IMR-90 (cell line): ENCODE results near the gene TOMM22. TPM values are rescaled to one million over a fixed set of nuclear protein-coding genes. Genes with fewer than 3 reads are reported as not detected.

Experiments used
- ATAC-seq: fragments of 200-7000 bp; cut with Tn5 transposase; 2 replicates; pipeline ENCODE4 v1.9.1; 2020; ENCODE audit warnings: low read depth, mild to moderate bottlenecking, moderate library complexity
- BruUV-seq: library from RNA; stranded (reverse); fragments of 400-500 nt; replicated peaks from 2 replicates; lab custom pipeline; 2021; lab: Mats Ljungman, UMichigan
- CTCF ChIA-PET: fragments of 300-600 bp; formaldehyde crosslinking; extraction: SDS; loops from one replicate; lab custom pipeline; 2021; ENCODE audit warnings: antibody characterized with exemption; lab: Yijun Ruan, JAX
- POLR2A ChIA-PET: fragments of 300-600 bp; sonication (Branson Sonifier 250); formaldehyde crosslinking; loops from one replicate; lab custom pipeline; 2022; ENCODE audit warnings: antibody characterized with exemption; ENCODE audit not compliant: unreplicated experiment; lab: Charles Lee
- DNase-seq: peaks from one replicate; pipeline ENCODE4 v3.0.0; 2013
- H2AFZ ChIP-seq: replicated peaks from 2 replicates; pipeline ENCODE3; 2013; ENCODE audit warnings: low read length, mild to moderate bottlenecking; ENCODE audit not compliant: poor library complexity
- H2AK5ac ChIP-seq: 2 replicates; pipeline ENCODE4 v1.6.1; 2013; ENCODE audit warnings: low read depth, low read length, inconsistent platforms
- H2AK9ac ChIP-seq: replicated peaks from 2 replicates; pipeline ENCODE3; 2013; ENCODE audit warnings: mild to moderate bottlenecking, low read depth, low read length, moderate library complexity; ENCODE audit not compliant: poor library complexity
- H2BK120ac ChIP-seq: 2 replicates; pipeline ENCODE4 v1.6.1; 2013; ENCODE audit warnings: low read depth, low read length, inconsistent platforms
- H2BK15ac ChIP-seq: 3 replicates; pipeline ENCODE4 v1.6.1; 2013; ENCODE audit warnings: low read depth, low read length, inconsistent platforms
- H2BK20ac ChIP-seq: 2 replicates; pipeline ENCODE4 v1.6.1; 2013; ENCODE audit warnings: low read depth, mild to moderate bottlenecking, inconsistent platforms, low read length, moderate library complexity
- H2BK5ac ChIP-seq: 2 replicates; pipeline ENCODE4 v1.6.1; 2013; ENCODE audit warnings: mild to moderate bottlenecking, low read depth, low read length, inconsistent platforms; ENCODE audit not compliant: poor library complexity, severe bottlenecking
- H3K14ac ChIP-seq: replicated peaks from 2 replicates; pipeline ENCODE4 v1.6.1; 2013; ENCODE audit warnings: low read depth, low read length, inconsistent platforms
- H3K18ac ChIP-seq: 2 replicates; pipeline ENCODE4 v1.6.1; 2013; ENCODE audit warnings: low read depth, low read length, control low read depth
- H3K23ac ChIP-seq: 2 replicates; pipeline ENCODE4 v1.6.1; 2013; ENCODE audit warnings: low read depth, low read length, inconsistent platforms
- H3K27ac ChIP-seq: 2 replicates; pipeline ENCODE4 v1.5.1; 2013; ENCODE audit warnings: mild to moderate bottlenecking, control low read depth, low read length; ENCODE audit not compliant: insufficient read depth
- H3K27me3 ChIP-seq: 2 replicates; pipeline ENCODE4 v1.6.1; 2013; ENCODE audit warnings: low read length; ENCODE audit not compliant: control insufficient read depth, insufficient read depth
- H3K36me3 ChIP-seq: 2 replicates; pipeline ENCODE4 v1.6.1; 2013; ENCODE audit warnings: low read length, mixed read lengths; ENCODE audit not compliant: control insufficient read depth, insufficient read depth
- H3K4ac ChIP-seq: 2 replicates; pipeline ENCODE4 v1.6.1; 2013; ENCODE audit warnings: low read depth, low read length, inconsistent platforms
- H3K4me1 ChIP-seq: 2 replicates; pipeline ENCODE4 v1.6.1; 2013; ENCODE audit warnings: low read length, mixed read lengths; ENCODE audit not compliant: control insufficient read depth, insufficient read depth
- H3K4me2 ChIP-seq: 2 replicates; pipeline ENCODE4 v1.6.1; 2013; ENCODE audit warnings: low read depth, mild to moderate bottlenecking, control low read depth, low read length, moderate library complexity
- H3K4me3 ChIP-seq: 2 replicates; pipeline ENCODE4 v1.5.1; 2013; ENCODE audit warnings: low read depth, mild to moderate bottlenecking, control low read depth, low read length, moderate library complexity; ENCODE audit not compliant: insufficient read depth
- H3K56ac ChIP-seq: 2 replicates; pipeline ENCODE4 v1.6.1; 2013; ENCODE audit warnings: low read length, inconsistent platforms; ENCODE audit not compliant: insufficient read depth; ENCODE audit errors: extremely low read depth
- H3K79me1 ChIP-seq, 2 experiments: 2 replicates each; pipeline ENCODE4 v1.6.1; 2013; ENCODE audit warnings: low read length in 2 of 2, inconsistent platforms in 1 of 2, low read depth in 1 of 2
- H3K9ac ChIP-seq: 2 replicates; pipeline ENCODE4 v1.6.1; 2013; ENCODE audit warnings: low read depth, low read length, control low read depth
- H3K9me1 ChIP-seq: 2 replicates; pipeline ENCODE4 v1.6.1; 2013; ENCODE audit warnings: low read length, inconsistent platforms; ENCODE audit not compliant: insufficient read depth
- H3K9me3 ChIP-seq: 2 replicates; pipeline ENCODE4 v1.6.1; 2013; ENCODE audit warnings: low read length; ENCODE audit not compliant: control insufficient read depth, insufficient read depth
- H4K20me1 ChIP-seq: 2 replicates; pipeline ENCODE4 v1.6.1; 2013; ENCODE audit warnings: low read length, inconsistent platforms; ENCODE audit not compliant: insufficient read depth
- H4K5ac ChIP-seq: 2 replicates; pipeline ENCODE4 v1.6.1; 2013; ENCODE audit warnings: mild to moderate bottlenecking, low read depth, low read length, control low read depth
- H4K8ac ChIP-seq, 2 experiments: 2 replicates each; pipeline ENCODE4 v1.6.1; 2013; ENCODE audit warnings: low read depth in 2 of 2, low read length in 2 of 2, control low read depth in 1 of 2, inconsistent platforms in 1 of 2
- H4K91ac ChIP-seq: 2 replicates; pipeline ENCODE4 v1.6.1; 2013; ENCODE audit warnings: low read depth, low read length, inconsistent platforms; ENCODE audit not compliant: insufficient read depth
- BHLHE40 ChIP-seq: fragments of 150-350 bp; IDR thresholded peaks from 2 replicates; pipeline ENCODE4 v1.6.1; 2016; ENCODE audit warnings: mild to moderate bottlenecking, low read depth, low read length
- FOS ChIP-seq: fragments of 150-350 bp; IDR thresholded peaks from 2 replicates; pipeline ENCODE4 v1.6.1; 2016; ENCODE audit warnings: low read depth, low read length
- MAFK ChIP-seq: IDR thresholded peaks from 2 replicates; pipeline ENCODE4 v1.6.1; 2012; ENCODE audit warnings: low read depth, low read length, improper control_type of control experiment
- MAZ ChIP-seq: IDR thresholded peaks from 2 replicates; pipeline ENCODE4 v1.6.1; 2012; ENCODE audit warnings: low read depth, mild to moderate bottlenecking, low read length, improper control_type of control experiment, moderate library complexity, borderline replicate concordance
- MXI1 ChIP-seq: IDR thresholded peaks from 2 replicates; pipeline ENCODE4 v1.6.1; 2012; ENCODE audit warnings: low read depth, mild to moderate bottlenecking, low read length, moderate library complexity, borderline replicate concordance
- NFE2L2 ChIP-seq: fragments of 150-350 bp; IDR thresholded peaks from 2 replicates; pipeline ENCODE4 v1.6.1; 2016; ENCODE audit warnings: low read depth, mild to moderate bottlenecking, low read length
- RFX5 ChIP-seq: IDR thresholded peaks from 2 replicates; pipeline ENCODE4 v1.8.0; 2012; ENCODE audit warnings: low read depth, mild to moderate bottlenecking, low read length, moderate library complexity
- SMC3 ChIP-seq: fragments of 150-350 bp; IDR thresholded peaks from 2 replicates; pipeline ENCODE4 v1.6.1; 2016; ENCODE audit warnings: low read depth, mild to moderate bottlenecking, antibody characterized with exemption, low read length, moderate library complexity
- WGBS, 2 experiments: methylation state at CpG; one replicate each; pipeline versions ENCODE4 v1.1.5 to v1.1.7; 2013; ENCODE audit warnings: missing lambda C conversion rate in 2 of 2; ENCODE audit not compliant: insufficient read length in 1 of 2; ENCODE audit errors: extremely low coverage in 2 of 2; 5-methylcytosine and 5-hydroxymethylcytosine counted together
- dilution Hi-C: fragments of 300-500 bp; cut with HindIII; formaldehyde crosslinking; loops from one replicate; pipeline ENCODE4 v1.14.3; 2018; ENCODE audit warnings: low sequenced_read_pairs; ENCODE audit not compliant: unreplicated experiment
- in situ Hi-C: fragments of 300-500 bp; cut with MboI; formaldehyde crosslinking; loops from 3 replicates; pipeline ENCODE4 v1.14.3; 2019; ENCODE audit warnings: low sequenced_read_pairs, inconsistent platforms, mixed read lengths
- intact Hi-C: fragments of 100-400 bp; cut with micrococcal nuclease; formaldehyde crosslinking; loops from 2 replicates; pipeline ENCODE4 v1.10.0; 2022
- polyA plus RNA-seq, 3 experiments: library from polyadenylated mRNA; depleted of rRNA; stranded (reverse); fragments of >200 nt; gene quantifications; 2 replicates each; pipeline ENCODE4 v1.2.3, GENCODE V29; 2012; ENCODE audit warnings: low replicate concordance in 1 of 3
- total RNA-seq: library from RNA; depleted of rRNA; stranded (reverse); fragments of >200 nt; gene quantifications from 2 replicates; pipeline ENCODE4 v1.2.3, GENCODE V29; 2012
- TF ChIP-seq, protein P1 (sequence below): fragments of 150-350 bp; IDR thresholded peaks from 2 replicates; pipeline ENCODE4 v1.6.1; 2016; ENCODE audit warnings: low read depth, mild to moderate bottlenecking, low read length, moderate library complexity, borderline replicate concordance
- TF ChIP-seq, protein P2 (sequence below): conservative IDR thresholded peaks from 2 replicates; pipeline ENCODE4 v1.5.1; 2012; ENCODE audit warnings: mild to moderate bottlenecking, low read depth, low read length, improper control_type of control experiment
- TF ChIP-seq, protein P3 (sequence below): fragments of 150-350 bp; IDR thresholded peaks from 2 replicates; pipeline ENCODE4 v1.6.1; 2017; ENCODE audit warnings: mild to moderate bottlenecking, antibody characterized with exemption, low read length, low read depth

Gene TOMM22
- total and polyA plus RNA-seq, 2 of the 4 experiments (the other 2 are of a cell fraction) = 38.7 to 78.0 TPM

DNA sequence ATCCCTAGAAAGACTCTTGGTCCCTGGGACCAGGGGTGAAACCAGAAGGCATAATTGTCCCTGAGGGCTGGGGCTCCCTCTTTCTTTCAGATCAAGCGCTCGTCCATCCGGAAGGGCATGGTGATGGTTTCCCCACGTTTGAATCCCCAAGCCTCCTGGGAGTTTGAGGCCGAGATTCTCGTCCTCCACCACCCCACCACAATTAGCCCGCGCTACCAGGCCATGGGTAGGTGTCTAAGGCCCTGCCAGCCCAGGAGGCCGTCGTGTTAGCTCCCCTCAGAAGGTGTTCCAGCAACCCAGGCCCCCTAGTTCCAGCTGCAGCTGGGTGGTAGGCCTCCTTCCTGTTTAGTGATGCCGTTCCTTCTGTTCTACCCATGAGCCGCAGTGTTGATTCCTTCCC is 45.4 kb downstream of the TOMM22 start:
- in situ Hi-C loops = no loop called here

More for the DNA sequence above, 45.4 kb downstream of the TOMM22 start:
- ChIA-PET POLR2A (no interaction called here), CTCF (no interaction called here)
- intact Hi-C loops (no loop called here), dilution Hi-C loops (no loop called here)
- no peak overlapping the region for H4K91ac ChIP-seq
- H3K14ac ChIP-seq = no peak overlapping the region
- no peak overlapping the region for H3K4me2 ChIP-seq
- no peak overlapping the region for H3K18ac ChIP-seq
- no peak overlapping the region for H3K9ac ChIP-seq
- H3K56ac ChIP-seq = no peak overlapping the region
- no peak overlapping the region for H2BK5ac ChIP-seq
- H4K5ac ChIP-seq = no peak overlapping the region
- no TSS peak for BruUV-seq
- H3K9me1 ChIP-seq = 0 out of 2 replicates have a peak, but pooled peaks cover 3% of the 10 kb centered on the region
- no peak for TF ChIP-seq MAZ
- no peak for TF ChIP-seq BHLHE40
- TF ChIP-seq MAFK = no peak
- TF ChIP-seq FOS = no peak
- TF ChIP-seq, protein P1, sequence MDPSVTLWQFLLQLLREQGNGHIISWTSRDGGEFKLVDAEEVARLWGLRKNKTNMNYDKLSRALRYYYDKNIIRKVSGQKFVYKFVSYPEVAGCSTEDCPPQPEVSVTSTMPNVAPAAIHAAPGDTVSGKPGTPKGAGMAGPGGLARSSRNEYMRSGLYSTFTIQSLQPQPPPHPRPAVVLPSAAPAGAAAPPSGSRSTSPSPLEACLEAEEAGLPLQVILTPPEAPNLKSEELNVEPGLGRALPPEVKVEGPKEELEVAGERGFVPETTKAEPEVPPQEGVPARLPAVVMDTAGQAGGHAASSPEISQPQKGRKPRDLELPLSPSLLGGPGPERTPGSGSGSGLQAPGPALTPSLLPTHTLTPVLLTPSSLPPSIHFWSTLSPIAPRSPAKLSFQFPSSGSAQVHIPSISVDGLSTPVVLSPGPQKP = no peak
- no peak for TF ChIP-seq SMC3
- TF ChIP-seq, protein P2, sequence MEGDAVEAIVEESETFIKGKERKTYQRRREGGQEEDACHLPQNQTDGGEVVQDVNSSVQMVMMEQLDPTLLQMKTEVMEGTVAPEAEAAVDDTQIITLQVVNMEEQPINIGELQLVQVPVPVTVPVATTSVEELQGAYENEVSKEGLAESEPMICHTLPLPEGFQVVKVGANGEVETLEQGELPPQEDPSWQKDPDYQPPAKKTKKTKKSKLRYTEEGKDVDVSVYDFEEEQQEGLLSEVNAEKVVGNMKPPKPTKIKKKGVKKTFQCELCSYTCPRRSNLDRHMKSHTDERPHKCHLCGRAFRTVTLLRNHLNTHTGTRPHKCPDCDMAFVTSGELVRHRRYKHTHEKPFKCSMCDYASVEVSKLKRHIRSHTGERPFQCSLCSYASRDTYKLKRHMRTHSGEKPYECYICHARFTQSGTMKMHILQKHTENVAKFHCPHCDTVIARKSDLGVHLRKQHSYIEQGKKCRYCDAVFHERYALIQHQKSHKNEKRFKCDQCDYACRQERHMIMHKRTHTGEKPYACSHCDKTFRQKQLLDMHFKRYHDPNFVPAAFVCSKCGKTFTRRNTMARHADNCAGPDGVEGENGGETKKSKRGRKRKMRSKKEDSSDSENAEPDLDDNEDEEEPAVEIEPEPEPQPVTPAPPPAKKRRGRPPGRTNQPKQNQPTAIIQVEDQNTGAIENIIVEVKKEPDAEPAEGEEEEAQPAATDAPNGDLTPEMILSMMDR = no peak
- no peak for TF ChIP-seq MXI1
- TF ChIP-seq NFE2L2 = no peak
- TF ChIP-seq, protein P3, sequence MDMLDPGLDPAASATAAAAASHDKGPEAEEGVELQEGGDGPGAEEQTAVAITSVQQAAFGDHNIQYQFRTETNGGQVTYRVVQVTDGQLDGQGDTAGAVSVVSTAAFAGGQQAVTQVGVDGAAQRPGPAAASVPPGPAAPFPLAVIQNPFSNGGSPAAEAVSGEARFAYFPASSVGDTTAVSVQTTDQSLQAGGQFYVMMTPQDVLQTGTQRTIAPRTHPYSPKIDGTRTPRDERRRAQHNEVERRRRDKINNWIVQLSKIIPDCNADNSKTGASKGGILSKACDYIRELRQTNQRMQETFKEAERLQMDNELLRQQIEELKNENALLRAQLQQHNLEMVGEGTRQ = no peak
- TF ChIP-seq RFX5 = no peak
- no peak overlapping the region for H3K23ac ChIP-seq
- H2AFZ ChIP-seq = no peak overlapping the region
- no peaks in the 10 kb centered on the region; the same call in 1 of the 2 replicates for H4K20me1 ChIP-seq
- ATAC-seq = no peak
- no peak overlapping the region for H2BK120ac ChIP-seq
- no peak overlapping the region for H2BK15ac ChIP-seq
- H3K4ac ChIP-seq = no peak overlapping the region
- peaks cover 86% of the 10 kb centered on the region for H3K36me3 ChIP-seq
- 100% methylated on average over 4 of the region's 12 CpGs; no CpG with 5 or more reads in 1 of the 2 experiments for WGBS, 2 experiments
- no peaks in the 10 kb centered on the region for H3K27me3 ChIP-seq
- H2AK9ac ChIP-seq = no peak overlapping the region
- no peaks in the 10 kb centered on the region for H3K9me3 ChIP-seq
- no peaks in the 10 kb centered on the region for H3K4me1 ChIP-seq
- no peak overlapping the region for H3K4me3 ChIP-seq
- H3K27ac ChIP-seq = no peak overlapping the region
- no peak overlapping the region for H2AK5ac ChIP-seq
- no peak overlapping the region for H4K8ac ChIP-seq
- peaks cover 8 to 31% of the 10 kb centered on the region in 2 experiments; a peak in 3 of 4 replicates for H3K79me1 ChIP-seq
- H2BK20ac ChIP-seq = no peak overlapping the region
- no peak for DNase-seq
